Osteocyte (in vitro differentiated cells): ENCODE data around the gene FAM120B. TPM values are rescaled to one million over a fixed set of nuclear protein-coding genes. Genes with fewer than 3 reads are reported as not detected.

Experiments used
- DNase-seq: peaks from one replicate; pipeline ENCODE4 v3.0.0; 2021; ENCODE audit warnings: mixed read lengths; ENCODE audit not compliant: unreplicated experiment; ENCODE audit errors: extremely low spot score
- H3K27ac Mint-ChIP-seq: one replicate; pipeline ENCODE4 v1.8.0; 2021; ENCODE audit warnings: mild to moderate bottlenecking, mixed read lengths; ENCODE audit not compliant: unreplicated experiment
- H3K27me3 Mint-ChIP-seq: one replicate; pipeline ENCODE4 v1.8.0; 2021; ENCODE audit warnings: mixed read lengths; ENCODE audit not compliant: unreplicated experiment
- H3K36me3 Mint-ChIP-seq: one replicate; pipeline ENCODE4 v1.8.0; 2021; ENCODE audit warnings: mixed read lengths; ENCODE audit not compliant: unreplicated experiment
- H3K4me1 Mint-ChIP-seq: one replicate; pipeline ENCODE4 v1.8.0; 2021; ENCODE audit warnings: mixed read lengths; ENCODE audit not compliant: unreplicated experiment
- H3K4me3 Mint-ChIP-seq: one replicate; pipeline ENCODE4 v1.8.0; 2021; ENCODE audit warnings: mild to moderate bottlenecking, moderate library complexity, mixed read lengths; ENCODE audit not compliant: unreplicated experiment
- H3K9me3 Mint-ChIP-seq: one replicate; pipeline ENCODE4 v1.8.0; 2021; ENCODE audit warnings: mixed read lengths; ENCODE audit not compliant: unreplicated experiment
- total RNA-seq: library from RNA; stranded (reverse); gene quantifications from 2 replicates; pipeline ENCODE4 v1.2.1, GENCODE V29; 2021
- TF ChIP-seq, protein P1 (sequence below): fragments of 200-600 bp; sonication (generic); IDR thresholded peaks from 2 replicates; pipeline ENCODE4 v1.5.0; 2021; ENCODE audit warnings: antibody characterized with exemption, mild to moderate bottlenecking, moderate library complexity

Gene FAM120B
- total RNA-seq, 1 donor from 2014 or later = 36.9 TPM

DNA sequence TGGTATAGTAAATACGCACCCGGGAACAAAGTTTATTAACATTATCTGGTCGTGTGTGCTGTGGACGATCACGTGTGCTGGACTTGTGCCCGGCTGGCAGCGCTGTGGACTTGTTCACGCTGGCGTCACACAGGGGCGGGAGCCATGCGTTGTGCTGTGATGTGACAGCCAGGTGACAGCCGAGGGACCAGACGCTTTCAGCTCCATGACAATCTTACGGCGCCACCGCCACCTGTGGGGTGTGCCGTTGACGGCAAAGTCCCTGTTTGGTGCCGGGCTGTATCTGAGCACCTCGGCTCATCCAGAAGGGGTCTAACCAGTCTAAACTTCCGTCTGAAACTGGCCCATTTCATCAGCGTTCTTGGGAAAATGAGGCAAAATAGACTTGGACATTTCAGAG, 40.9 kb upstream of the FAM120B start:
- no peak overlapping the region for H3K4me3 Mint-ChIP-seq
- H3K36me3 Mint-ChIP-seq = no peaks in the 10 kb centered on the region
- peaks cover 9% of the 10 kb centered on the region for H3K27me3 Mint-ChIP-seq

DNA sequence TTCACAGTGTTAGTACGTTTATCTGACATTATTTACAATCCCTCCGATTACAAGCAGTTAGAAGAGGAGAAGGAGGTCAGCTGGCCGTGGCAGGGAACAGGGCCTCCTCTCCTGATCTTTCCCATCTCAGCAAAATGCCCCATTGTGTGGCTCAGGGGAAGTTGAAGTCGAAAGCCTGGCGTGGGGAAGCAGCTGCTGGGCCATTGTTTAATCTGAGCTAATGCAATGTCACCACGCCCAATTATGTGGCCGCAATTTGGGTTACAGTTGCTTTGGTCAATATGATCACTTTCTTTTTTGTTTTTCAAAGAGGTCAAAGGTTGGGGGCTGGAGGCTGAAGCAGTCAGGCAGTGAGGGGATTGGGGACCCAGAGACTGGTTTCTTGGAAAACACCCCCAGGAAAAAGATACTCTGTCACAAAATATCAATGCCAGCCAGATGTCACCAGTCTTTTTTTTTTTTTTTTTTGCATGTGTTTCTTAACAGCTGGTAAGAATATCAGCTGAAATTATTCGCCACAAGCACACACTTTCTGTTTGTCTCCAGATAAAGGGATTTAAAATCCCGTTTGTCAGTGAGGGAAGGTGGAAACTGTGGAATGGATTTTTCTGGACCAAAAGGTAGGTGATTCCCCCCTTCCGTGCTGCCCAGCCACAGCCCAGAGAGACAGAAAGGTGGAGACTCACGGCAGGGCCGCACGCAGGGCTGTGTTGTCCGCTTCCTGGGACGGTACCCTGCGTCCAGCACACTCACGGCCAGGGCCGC, 40.3 kb upstream of the FAM120B start:
- Mint-ChIP-seq H3K27me3 (peaks cover 9% of the 10 kb centered on the region), H3K4me3 (no peak overlapping the region), H3K4me1 (peaks cover 11% of the 10 kb centered on the region), H3K9me3 (no peaks in the 10 kb centered on the region), H3K27ac (no peak overlapping the region), H3K36me3 (no peaks in the 10 kb centered on the region)
- TF ChIP-seq, protein P1, sequence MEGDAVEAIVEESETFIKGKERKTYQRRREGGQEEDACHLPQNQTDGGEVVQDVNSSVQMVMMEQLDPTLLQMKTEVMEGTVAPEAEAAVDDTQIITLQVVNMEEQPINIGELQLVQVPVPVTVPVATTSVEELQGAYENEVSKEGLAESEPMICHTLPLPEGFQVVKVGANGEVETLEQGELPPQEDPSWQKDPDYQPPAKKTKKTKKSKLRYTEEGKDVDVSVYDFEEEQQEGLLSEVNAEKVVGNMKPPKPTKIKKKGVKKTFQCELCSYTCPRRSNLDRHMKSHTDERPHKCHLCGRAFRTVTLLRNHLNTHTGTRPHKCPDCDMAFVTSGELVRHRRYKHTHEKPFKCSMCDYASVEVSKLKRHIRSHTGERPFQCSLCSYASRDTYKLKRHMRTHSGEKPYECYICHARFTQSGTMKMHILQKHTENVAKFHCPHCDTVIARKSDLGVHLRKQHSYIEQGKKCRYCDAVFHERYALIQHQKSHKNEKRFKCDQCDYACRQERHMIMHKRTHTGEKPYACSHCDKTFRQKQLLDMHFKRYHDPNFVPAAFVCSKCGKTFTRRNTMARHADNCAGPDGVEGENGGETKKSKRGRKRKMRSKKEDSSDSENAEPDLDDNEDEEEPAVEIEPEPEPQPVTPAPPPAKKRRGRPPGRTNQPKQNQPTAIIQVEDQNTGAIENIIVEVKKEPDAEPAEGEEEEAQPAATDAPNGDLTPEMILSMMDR = no peak
- DNase-seq = no peak

More for the DNA sequence above, 40.9 kb upstream of the FAM120B start:
- no peak for DNase-seq
- H3K9me3 Mint-ChIP-seq = no peaks in the 10 kb centered on the region
- TF ChIP-seq, protein P1 = no peak
- peaks cover 9% of the 10 kb centered on the region for H3K4me1 Mint-ChIP-seq
- H3K27ac Mint-ChIP-seq = no peak overlapping the region

DNA sequence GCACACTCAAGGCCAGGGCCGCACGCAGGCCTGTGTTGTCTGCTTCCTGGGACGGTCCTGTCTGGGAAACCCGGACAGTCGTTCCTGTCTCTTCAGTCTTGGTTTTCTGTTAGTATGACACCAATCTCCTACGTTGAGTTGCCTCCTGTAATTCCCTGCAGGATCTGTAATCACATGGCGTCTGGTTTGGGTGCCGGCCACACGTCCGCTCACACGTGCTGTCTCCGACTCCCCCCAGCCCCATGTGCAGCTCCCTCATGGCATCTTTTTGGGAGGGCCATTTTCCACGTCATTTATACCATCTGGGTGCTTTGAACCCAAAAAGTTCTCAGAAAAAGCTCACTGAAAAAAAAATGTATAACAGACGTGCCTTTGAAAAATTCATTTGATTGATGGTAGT, 38.9 kb upstream of the FAM120B start:
- Mint-ChIP-seq H3K27ac (no peak overlapping the region), H3K4me1 (peaks cover 11% of the 10 kb centered on the region), H3K4me3 (no peak overlapping the region), H3K27me3 (peaks cover 9% of the 10 kb centered on the region), H3K9me3 (no peaks in the 10 kb centered on the region), H3K36me3 (no peaks in the 10 kb centered on the region)
- no peak for DNase-seq
- TF ChIP-seq, protein P1 = no peak

DNA sequence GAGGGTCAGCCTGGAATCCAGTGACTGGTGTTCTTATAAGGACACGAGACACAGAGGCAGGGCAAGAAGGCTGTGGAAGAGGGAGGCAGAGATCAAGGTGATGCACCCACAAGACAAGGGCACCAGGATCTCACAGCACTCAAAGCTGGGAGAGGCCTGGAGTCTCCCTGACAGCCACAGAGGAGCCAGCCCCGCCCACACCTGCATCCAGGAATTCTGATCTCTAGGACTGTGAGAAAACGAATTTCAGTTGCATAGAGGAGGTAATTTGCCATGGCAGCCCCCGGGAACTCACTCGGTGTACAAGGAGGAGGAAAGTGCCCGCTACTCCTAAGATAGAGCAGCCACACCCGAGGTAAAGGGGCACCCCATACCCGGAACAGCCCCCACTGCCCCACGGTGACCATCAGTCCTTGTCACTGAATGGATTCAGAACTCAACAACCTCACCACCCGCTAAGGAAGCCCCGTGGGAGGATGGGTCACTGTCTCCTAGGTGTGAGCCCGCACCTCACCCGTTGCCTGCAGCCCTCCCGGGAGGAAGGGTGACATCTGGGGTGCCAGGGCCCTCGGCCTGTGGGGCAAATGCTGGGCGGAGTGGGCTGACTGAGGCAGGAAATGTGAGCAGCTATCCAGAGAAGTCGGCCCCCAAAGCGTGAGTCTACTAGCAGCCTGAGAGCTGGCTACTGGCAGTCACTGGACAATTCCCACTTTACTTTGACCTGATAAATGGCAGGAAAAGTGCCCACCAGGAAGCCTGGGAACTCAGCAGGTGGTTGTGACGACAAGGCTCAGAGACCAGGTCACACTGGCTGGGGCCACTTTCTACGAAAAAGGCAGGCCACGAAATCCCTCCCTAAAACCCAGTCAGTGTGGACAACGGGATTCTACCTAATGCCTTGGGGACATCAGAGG, 38.1 kb upstream of the FAM120B start:
- no peak for DNase-seq
- Mint-ChIP-seq H3K27me3 (peaks cover 3% of the 10 kb centered on the region), H3K36me3 (no peaks in the 10 kb centered on the region), H3K4me3 (no peak overlapping the region), H3K4me1 (peaks cover 11% of the 10 kb centered on the region), H3K27ac (no peak overlapping the region), H3K9me3 (no peaks in the 10 kb centered on the region)
- TF ChIP-seq, protein P1 = no peak
